ENCODE data around the gene MRPL2.

The MRPL2 gene

DNA sequence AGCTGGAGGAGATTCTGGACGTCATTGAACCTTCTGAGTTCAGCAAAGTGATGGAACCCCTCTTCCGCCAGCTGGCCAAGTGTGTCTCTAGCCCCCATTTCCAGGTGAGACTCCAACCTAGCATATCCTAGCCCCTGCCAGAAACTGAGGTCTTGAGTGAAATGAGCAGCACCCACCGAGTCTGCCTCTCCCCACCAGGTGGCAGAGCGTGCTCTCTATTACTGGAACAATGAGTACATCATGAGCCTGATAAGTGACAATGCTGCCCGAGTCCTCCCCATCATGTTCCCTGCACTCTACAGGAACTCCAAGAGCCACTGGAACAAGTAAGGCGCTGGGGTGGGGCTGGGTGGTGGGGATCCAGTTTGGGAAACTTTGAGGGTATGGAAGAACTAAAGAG is 50.1 kb downstream of the MRPL2 start:
- Histone ChIP-seq H3K36me3 (ENCODE audit: control insufficient read depth, insufficient read depth, low read length) (peaks cover 28% of the 10 kb centered on the region), H3K4me1 (ENCODE audit: control insufficient read depth, insufficient read depth, low read length) (peaks cover 15% of the 10 kb centered on the region)

DNA sequence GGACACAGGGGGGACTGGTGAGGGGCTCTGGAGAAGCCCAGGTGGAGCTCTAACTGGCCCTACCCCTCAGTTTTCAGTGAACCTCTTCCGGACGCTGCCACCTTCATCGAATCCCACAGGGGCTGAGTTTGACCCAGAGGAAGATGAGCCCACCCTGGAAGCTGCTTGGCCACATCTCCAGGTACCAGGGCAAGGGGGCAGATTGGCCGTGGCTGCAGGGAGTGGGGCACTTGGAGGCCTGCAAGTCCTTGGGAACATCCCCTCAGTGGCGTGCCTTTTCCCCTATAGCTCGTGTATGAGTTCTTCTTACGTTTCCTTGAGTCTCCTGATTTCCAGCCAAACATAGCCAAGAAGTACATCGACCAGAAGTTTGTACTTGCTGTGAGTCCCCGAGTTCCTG is 52.1 kb downstream of the MRPL2 start:
- no peaks in the 10 kb centered on the region for H3K9me3 ChIP-seq (ENCODE audit: control insufficient read depth, low read length)
- H3K4me3 ChIP-seq (ENCODE audit: low read length): no peak overlapping the region
- peaks cover 26% of the 10 kb centered on the region for H3K36me3 ChIP-seq (ENCODE audit: control insufficient read depth, insufficient read depth, low read length)
- no peaks in the 10 kb centered on the region for H3K27me3 ChIP-seq (ENCODE audit: control insufficient read depth, insufficient read depth, low read length)
- H3K9ac ChIP-seq (ENCODE audit: low read length): no peak overlapping the region
- peaks cover 2% of the 10 kb centered on the region for H3K4me1 ChIP-seq (ENCODE audit: control insufficient read depth, insufficient read depth, low read length)

More for the DNA sequence above, 50.1 kb downstream of the MRPL2 start:
- Histone ChIP-seq H3K27me3 (ENCODE audit: control insufficient read depth, insufficient read depth, low read length) (no peaks in the 10 kb centered on the region), H3K9me3 (ENCODE audit: control insufficient read depth, low read length) (no peaks in the 10 kb centered on the region), H3K4me3 (ENCODE audit: low read length) (no peak overlapping the region), H3K9ac (ENCODE audit: low read length) (no peak overlapping the region)

DNA sequence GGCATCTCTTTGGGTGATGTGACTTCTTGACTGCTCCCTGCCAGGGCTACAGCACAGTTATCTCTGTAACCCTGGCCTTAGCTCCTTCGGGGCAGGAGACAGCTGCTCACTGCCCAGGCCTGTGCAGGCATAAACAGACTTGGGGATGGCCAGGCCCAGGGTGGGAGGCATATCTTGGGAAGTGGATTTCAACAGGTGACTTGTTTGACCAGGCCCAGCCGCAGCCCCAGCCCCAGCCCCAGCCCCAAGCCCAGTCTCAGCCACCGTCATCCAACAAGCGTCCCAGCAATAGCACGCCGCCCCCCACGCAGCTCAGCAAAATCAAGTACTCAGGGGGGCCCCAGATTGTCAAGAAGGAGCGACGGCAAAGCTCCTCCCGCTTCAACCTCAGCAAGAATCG is 53.0 kb downstream of the MRPL2 start:
- Histone ChIP-seq H3K4me3 (ENCODE audit: low read length) (no peak overlapping the region), H3K4me1 (ENCODE audit: control insufficient read depth, insufficient read depth, low read length) (no peaks in the 10 kb centered on the region), H3K9ac (ENCODE audit: low read length) (no peak overlapping the region), H3K36me3 (ENCODE audit: control insufficient read depth, insufficient read depth, low read length) (peaks cover 17% of the 10 kb centered on the region), H3K27me3 (ENCODE audit: control insufficient read depth, insufficient read depth, low read length) (no peaks in the 10 kb centered on the region), H3K9me3 (ENCODE audit: control insufficient read depth, low read length) (no peaks in the 10 kb centered on the region)

DNA sequence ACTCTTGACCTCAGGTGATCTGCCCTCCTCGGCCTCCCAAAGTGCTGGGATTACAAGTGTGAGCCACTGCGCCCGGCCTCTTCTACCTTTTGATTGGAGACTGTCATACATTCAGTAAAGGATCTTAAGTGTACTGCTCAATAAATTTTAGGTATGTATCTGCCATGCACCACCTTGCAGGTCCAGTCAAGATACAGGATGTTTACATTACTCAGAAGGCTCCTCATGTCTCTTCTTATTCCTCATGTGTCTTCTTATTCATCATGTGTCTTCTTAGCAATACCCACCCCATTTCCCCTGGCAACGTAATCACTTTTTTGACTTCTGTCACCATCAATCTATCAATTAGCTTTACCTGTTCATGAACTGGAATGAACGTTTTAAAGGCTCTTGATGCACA is 53.4 kb downstream of the MRPL2 start:
- H3K9ac ChIP-seq (ENCODE audit: low read length): no peak overlapping the region
- no peak overlapping the region for H3K4me3 ChIP-seq (ENCODE audit: low read length)
- no peaks in the 10 kb centered on the region for H3K27me3 ChIP-seq (ENCODE audit: control insufficient read depth, insufficient read depth, low read length)
- no peaks in the 10 kb centered on the region for H3K9me3 ChIP-seq (ENCODE audit: control insufficient read depth, low read length)
- no peaks in the 10 kb centered on the region for H3K4me1 ChIP-seq (ENCODE audit: control insufficient read depth, insufficient read depth, low read length)
- peaks cover 13% of the 10 kb centered on the region for H3K36me3 ChIP-seq (ENCODE audit: control insufficient read depth, insufficient read depth, low read length)

Measured in mucosa of stomach (tissue), 1 donor.